ENCODE data around the gene PREX1. TPM values are rescaled to one million over a fixed set of nuclear protein-coding genes. Genes with fewer than 3 reads are reported as not detected.

PREX1 gene
- total RNA-seq, 2 experiments from 2014 or later: 20.7 to 25.3 TPM

GRCh38 chr20:48849779-48850178, 22.0 kb upstream of the PREX1 start:
- Histone ChIP-seq H4K20me1 (ENCODE audit: insufficient read depth, low read length) (no peaks in the 10 kb centered on the region), H3K79me2 (ENCODE audit: insufficient read depth, low read depth, low read length) (no peaks in the 10 kb centered on the region), H2AFZ (ENCODE audit: low read length) (no peak overlapping the region), H3K4me1 (ENCODE audit: insufficient read depth, low read length, poor library complexity, severe bottlenecking) (peaks cover 22% of the 10 kb centered on the region), H3K9me3 (ENCODE audit: low read length) (peaks cover 6% of the 10 kb centered on the region; the same call in 1 of the 2 replicates), H3K36me3 (ENCODE audit: insufficient read depth, low read length) (no peaks in the 10 kb centered on the region), H3K4me2 (ENCODE audit: low read length) (no peak overlapping the region), H3K27ac (ENCODE audit: low read depth, low read length, poor library complexity, severe bottlenecking) (no peak overlapping the region), H3K4me3 (ENCODE audit: low read depth, low read length, poor library complexity, severe bottlenecking) (no peak overlapping the region), H3K9me2 (ENCODE audit: insufficient read depth, low read length) (no peaks in the 10 kb centered on the region)
- BruUV-seq (replicated peaks): no TSS peak
- CTCF ChIA-PET (ENCODE audit: unreplicated experiment): no interaction called here
- intact Hi-C loops (cut with micrococcal nuclease; ENCODE audit: unreplicated experiment): no loop called here
- POLR2A ChIA-PET: interaction anchor here (0.6 to 1.1 kb wide), 2 partner anchors 63 to 112 kb away, joined by 3 to 4 read pairs; no protein-coding TSS in a partner anchor
- TF ChIP-seq EZH2phosphoT487 (IDR thresholded peaks at IDR 0.05; ENCODE audit: borderline replicate concordance, low read depth, low read length) (no peak), CTCF (conservative IDR thresholded peaks at IDR 0.05; ENCODE audit: low read length) (no peak)
- DNase-seq (ENCODE audit: low spot score): no peak

GRCh38 chr20:48849299-48849698, 21.5 kb upstream of the PREX1 start:
- no peak for DNase-seq (ENCODE audit: low spot score)

More at GRCh38 chr20:48849299-48849698, 21.5 kb upstream of the PREX1 start:
- CTCF ChIA-PET (ENCODE audit: unreplicated experiment): no interaction called here
- Histone ChIP-seq H3K79me2 (ENCODE audit: insufficient read depth, low read depth, low read length) (no peaks in the 10 kb centered on the region), H3K4me3 (ENCODE audit: low read depth, low read length, poor library complexity, severe bottlenecking) (no peak overlapping the region), H4K20me1 (ENCODE audit: insufficient read depth, low read length) (no peaks in the 10 kb centered on the region), H2AFZ (ENCODE audit: low read length) (no peak overlapping the region), H3K9me3 (ENCODE audit: low read length) (peaks cover 6% of the 10 kb centered on the region; the same call in 1 of the 2 replicates), H3K4me1 (ENCODE audit: insufficient read depth, low read length, poor library complexity, severe bottlenecking) (peaks cover 24% of the 10 kb centered on the region), H3K36me3 (ENCODE audit: insufficient read depth, low read length) (no peaks in the 10 kb centered on the region), H3K9me2 (ENCODE audit: insufficient read depth, low read length) (no peaks in the 10 kb centered on the region), H3K27ac (ENCODE audit: low read depth, low read length, poor library complexity, severe bottlenecking) (no peak overlapping the region), H3K4me2 (ENCODE audit: low read length) (no peak overlapping the region)
- POLR2A ChIA-PET: interaction anchor here (0.6 to 1.1 kb wide), 2 partner anchors 62 to 111 kb away, joined by 3 to 4 read pairs; no protein-coding TSS in a partner anchor
- no TSS peak for BruUV-seq (replicated peaks)
- TF ChIP-seq EZH2phosphoT487 (IDR thresholded peaks at IDR 0.05; ENCODE audit: borderline replicate concordance, low read depth, low read length) (no peak), CTCF (conservative IDR thresholded peaks at IDR 0.05; ENCODE audit: low read length) (no peak)
- intact Hi-C loops (cut with micrococcal nuclease; ENCODE audit: unreplicated experiment): no loop called here

Measured in OCI-LY7 (cell line).